GM19025 (cell line): Measurements from ENCODE around the gene IFT122.
"Not testable (repeated sequence)": the region's sequence is repeated elsewhere in the genome, so short reads cannot be mapped to it uniquely, and the experiment has no call there.

Source experiments
- ATAC-seq: cut with Tn5 transposase; IDR thresholded peaks from one replicate; pipeline ENCODE4 v1.9.1; 2021; ENCODE audit warnings: mild to moderate bottlenecking, low read depth, moderate library complexity; ENCODE audit not compliant: unreplicated experiment

IFT122 gene, protein sequence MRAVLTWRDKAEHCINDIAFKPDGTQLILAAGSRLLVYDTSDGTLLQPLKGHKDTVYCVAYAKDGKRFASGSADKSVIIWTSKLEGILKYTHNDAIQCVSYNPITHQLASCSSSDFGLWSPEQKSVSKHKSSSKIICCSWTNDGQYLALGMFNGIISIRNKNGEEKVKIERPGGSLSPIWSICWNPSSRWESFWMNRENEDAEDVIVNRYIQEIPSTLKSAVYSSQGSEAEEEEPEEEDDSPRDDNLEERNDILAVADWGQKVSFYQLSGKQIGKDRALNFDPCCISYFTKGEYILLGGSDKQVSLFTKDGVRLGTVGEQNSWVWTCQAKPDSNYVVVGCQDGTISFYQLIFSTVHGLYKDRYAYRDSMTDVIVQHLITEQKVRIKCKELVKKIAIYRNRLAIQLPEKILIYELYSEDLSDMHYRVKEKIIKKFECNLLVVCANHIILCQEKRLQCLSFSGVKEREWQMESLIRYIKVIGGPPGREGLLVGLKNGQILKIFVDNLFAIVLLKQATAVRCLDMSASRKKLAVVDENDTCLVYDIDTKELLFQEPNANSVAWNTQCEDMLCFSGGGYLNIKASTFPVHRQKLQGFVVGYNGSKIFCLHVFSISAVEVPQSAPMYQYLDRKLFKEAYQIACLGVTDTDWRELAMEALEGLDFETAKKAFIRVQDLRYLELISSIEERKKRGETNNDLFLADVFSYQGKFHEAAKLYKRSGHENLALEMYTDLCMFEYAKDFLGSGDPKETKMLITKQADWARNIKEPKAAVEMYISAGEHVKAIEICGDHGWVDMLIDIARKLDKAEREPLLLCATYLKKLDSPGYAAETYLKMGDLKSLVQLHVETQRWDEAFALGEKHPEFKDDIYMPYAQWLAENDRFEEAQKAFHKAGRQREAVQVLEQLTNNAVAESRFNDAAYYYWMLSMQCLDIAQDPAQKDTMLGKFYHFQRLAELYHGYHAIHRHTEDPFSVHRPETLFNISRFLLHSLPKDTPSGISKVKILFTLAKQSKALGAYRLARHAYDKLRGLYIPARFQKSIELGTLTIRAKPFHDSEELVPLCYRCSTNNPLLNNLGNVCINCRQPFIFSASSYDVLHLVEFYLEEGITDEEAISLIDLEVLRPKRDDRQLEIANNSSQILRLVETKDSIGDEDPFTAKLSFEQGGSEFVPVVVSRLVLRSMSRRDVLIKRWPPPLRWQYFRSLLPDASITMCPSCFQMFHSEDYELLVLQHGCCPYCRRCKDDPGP

DNA sequence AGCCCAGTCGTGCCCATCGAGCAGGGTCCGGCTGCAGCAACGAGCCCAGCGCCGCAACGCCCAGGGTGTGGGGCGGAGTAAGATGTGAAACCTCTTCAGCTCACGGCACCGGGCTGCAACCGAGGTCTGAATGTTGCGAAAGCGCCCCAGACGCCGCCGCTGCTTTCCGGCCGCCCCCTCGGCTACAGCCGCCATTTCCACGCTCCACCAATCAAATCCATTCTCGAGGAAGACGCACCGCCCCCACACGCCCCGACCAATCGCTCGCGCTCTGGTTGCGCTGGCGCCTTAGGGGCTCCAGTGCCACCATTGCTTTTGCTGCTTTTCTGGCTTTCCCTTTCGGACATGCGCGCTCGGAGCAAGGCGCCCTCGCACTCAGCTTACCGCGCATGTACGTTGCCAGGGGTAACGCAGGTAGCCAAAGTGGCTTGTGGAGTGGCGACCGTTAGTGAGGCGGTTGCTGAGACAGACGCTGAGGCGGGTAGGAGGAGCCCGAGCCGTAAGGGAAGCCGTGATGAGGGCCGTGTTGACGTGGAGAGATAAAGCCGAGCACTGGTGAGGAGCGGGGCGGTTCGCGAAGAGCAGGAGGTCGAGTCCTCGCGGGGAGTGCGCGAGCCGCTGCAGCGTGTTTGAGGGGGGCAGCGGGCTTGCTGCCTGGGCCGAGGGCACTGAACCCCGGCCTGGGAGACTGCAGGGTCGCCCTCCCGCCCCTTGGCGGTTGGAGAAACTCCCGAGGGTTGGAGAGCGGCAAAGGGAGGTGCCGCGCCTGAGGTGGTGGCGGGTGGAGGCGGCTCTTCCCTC is at the start of gene IFT122, which contains the start of gene MBD4:
IFT122 (plus strand) TSS at position 408 of the 801 bp plus-strand sequence; CDS start at position 515, 107 bp downstream.
MBD4 (minus strand) TSS at position 132 of the 801 bp plus-strand sequence; CDS start at position 17, 115 bp downstream.
- peak; percentile 85 for ATAC-seq

DNA sequence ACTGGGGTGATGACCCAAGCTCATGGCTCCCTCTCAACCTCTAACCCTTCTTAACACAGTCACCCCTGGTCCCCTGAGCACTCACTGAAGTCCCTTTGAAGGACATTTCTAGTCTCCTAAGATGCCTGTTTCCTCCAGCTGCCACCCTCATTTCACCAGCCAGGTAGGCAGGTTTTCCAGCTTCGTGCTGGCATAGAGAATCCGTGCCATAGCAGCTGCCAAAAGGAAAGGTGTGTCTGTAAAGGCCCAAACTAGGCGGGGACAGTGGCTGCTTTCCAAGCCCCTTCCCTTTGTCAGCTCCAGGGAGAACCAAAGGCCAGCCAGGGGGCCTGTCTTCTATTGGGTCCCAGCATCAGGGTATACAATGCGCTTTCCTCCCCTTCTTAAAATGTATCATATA is 48.4 kb upstream of the IFT122 start:
- not testable (repeated sequence) for ATAC-seq

DNA sequence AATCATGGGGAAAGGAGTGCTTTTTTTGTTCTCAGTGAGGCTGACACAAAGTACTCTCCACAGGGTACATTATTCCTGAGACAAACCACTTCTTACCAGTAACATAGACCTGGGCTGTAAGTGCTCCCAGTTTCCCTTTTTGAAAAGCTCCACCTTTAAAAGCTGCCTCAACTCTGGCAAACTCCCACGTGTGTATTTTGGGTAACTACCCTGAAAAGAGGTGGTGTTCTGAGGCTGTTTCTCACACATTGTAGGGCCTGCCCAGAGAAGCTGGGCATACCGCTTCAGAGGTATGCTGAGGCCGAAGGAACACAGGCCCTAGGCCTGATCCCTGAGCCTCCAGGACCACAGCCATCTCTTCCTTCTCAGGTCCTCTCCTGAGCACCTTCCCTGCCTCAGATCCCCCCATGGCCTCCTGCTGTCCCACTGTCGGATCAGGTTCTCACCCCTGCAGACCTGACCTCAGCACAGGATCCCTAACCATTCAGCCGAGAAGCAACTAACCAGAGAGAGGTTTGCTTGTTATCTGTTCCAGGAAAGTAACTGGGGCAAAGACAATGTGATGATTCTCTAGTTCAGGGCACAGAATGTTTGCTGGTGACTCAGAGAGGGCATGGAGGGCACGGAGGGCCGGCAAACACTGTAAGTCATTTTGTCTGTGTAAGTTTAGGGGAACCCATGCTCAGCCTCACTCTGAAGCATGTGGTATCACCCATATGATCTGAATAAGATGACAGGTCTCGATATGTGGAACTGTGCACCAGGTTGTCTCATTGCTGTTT is 47.7 kb upstream of the IFT122 start:
- ATAC-seq, result not testable (repeated sequence)

GRCh38 chr3:129393271-129393670 is 46.8 kb upstream of the IFT122 start:
- no peak for ATAC-seq

DNA sequence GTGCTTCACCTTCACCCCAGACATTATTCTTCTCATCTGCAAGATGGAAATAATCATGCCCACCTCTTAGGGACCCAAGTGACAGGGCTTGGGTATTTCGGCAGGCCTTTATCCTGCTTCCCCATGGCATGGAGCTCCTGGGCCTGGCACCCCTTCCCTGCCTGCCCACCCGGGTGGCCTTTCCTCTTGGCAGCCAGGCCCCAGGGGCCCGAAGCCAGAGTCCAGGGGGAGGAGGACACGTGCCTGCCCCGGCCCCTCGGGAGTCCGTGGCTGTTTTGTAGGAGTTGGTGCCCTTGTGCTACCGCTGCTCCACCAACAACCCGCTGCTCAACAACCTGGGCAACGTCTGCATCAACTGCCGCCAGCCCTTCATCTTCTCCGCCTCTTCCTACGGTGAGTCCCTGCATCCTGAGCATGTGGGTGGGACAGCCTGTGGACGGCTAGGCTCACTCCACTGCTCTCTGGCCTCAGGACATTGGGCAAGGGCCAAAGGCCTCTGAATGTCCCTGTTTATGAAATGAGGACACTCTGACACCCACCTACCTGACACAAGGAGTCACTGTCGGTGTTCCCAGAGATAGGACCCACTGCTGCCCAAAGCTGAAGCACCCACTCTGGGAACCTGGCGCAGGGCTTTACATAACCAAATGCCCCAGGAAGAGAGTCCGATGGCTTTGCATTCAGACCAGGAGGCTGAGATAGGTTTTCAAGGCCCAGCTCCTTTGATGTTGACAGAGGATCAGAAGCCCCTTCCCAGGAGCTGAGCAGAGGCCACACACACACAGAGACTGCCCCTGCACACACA is 46.1 kb upstream of the IFT122 start:
- not testable (repeated sequence) for ATAC-seq

DNA sequence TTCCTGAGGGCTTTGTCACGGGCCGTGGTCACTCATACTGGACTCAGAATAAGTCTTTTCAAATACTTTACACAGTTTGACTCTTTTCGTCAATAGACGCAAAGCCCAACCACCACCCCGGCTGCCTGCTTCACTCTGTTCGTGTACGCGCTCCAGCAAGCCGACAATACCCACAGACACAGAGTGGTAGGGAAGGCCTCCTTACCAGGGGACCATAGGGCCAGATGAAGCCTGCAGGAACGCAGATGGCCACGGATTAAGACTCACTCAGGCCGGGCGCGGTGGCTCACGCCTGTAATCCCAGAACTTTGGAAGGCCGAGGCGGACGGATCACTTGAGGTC is 41.2 kb upstream of the IFT122 start:
- no peak for ATAC-seq

DNA sequence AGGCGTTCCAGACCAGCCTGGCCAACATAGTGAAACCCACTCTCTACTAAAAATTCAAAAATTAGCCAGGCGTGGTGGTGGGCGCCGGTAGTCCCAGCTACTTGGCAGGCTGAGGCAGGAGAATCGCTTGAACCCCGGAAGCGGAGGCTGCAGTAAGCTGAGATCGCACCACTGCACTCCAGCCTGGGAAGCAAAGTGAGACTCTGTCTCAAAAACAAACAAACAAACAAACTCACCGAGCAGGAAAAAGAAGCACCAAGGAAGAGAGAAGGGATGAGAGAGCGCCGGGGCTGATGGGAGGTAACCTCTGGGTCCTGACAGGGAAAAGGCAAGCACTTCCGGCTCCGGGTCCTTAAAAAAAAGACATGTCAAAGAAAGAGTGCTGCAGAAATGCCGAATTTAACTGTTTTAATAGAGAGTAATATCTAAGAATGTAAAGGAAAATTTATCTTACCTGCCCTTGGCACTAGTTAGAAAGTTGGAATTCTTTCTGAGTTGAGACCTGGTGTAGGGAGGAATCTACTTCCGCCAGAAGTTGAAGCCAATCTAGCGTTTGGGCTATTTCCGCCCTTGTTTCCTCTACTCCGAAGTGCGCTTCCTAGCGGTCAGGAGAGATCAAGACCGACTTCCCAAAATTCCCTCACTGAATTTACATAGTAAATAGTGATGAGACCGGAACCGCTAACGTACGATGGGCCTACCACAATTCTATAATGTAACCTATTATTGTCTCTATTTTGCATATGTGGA is 40.7 kb upstream of the IFT122 start:
- ATAC-seq, result peak; percentile 73

DNA sequence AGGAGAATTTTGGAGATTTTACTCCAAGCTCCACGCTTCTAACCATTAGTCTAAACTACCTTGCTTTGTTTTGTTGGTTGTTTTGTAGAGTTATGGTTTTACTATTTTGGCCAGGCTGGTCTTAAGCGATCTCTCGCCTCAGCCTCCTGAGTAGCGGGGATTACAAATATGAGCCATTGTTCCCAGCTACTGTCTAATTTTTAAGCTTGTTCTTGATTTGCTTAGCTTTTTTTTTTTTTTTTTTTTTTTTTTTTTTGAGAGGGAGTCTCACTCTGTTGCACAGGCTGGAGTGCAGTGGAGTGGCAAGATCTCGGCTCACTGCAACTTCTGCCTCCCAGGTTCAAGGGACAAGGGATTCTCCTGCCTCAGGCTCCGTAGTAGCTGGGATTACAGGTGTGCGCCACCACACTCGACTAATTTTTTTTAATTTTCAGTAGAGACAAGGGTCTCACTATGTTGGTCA is 40.1 kb upstream of the IFT122 start:
- ATAC-seq, result no peak

- no peak for ATAC-seq
Measured at GRCh38 chr3:129402210-129402609, 37.8 kb upstream of the IFT122 start.

DNA sequence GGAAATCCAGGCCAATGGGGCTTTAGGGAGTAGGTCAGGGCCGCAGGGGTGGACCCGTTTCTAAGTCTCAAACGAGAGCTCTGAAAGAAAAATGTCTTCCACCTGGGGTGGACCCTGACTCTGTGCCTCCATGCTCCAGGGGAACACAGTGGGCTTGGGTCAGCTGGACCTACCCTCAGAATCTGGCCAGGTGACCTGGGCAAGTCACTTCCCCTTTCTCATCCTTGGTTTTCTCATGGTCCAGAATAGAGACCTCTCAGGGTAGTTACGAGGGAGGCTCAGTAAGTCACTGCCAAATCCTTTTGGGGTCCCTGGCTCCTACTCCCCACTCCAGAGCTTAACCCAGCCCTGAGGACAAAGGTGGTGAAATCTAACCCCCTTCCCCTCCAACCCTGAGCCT is 37.4 kb upstream of the IFT122 start:
- no peak for ATAC-seq

GRCh38 chr3:129403450-129403849 is 36.6 kb upstream of the IFT122 start:
- ATAC-seq, result no peak

DNA sequence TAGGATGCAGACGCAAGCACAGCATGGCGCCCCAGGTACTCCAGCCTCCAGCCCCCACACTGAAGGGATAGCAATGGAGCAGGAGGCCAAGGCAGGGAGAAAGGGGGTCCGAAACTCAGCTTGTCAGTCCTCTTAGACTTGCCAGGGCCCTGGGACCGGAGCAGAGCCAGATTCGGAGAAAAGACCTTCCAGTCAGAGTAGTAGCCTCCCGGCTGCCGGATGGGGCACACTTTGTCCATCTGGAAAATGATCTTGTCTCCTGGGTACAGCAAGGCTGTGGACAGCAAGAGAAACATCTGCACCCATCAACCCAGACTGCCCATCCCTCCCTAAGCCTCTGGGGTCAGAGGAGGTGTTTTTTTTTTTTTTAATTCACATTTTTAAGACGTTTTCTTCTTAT is 35.9 kb upstream of the IFT122 start:
- no peak for ATAC-seq

- no peak for ATAC-seq
Measured at GRCh38 chr3:129404610-129405009, 35.4 kb upstream of the IFT122 start.

- ATAC-seq, result no peak
Measured at GRCh38 chr3:129409541-129409940, 30.5 kb upstream of the IFT122 start.

GRCh38 chr3:129410971-129411370 is 29.1 kb upstream of the IFT122 start:
- no peak for ATAC-seq

DNA sequence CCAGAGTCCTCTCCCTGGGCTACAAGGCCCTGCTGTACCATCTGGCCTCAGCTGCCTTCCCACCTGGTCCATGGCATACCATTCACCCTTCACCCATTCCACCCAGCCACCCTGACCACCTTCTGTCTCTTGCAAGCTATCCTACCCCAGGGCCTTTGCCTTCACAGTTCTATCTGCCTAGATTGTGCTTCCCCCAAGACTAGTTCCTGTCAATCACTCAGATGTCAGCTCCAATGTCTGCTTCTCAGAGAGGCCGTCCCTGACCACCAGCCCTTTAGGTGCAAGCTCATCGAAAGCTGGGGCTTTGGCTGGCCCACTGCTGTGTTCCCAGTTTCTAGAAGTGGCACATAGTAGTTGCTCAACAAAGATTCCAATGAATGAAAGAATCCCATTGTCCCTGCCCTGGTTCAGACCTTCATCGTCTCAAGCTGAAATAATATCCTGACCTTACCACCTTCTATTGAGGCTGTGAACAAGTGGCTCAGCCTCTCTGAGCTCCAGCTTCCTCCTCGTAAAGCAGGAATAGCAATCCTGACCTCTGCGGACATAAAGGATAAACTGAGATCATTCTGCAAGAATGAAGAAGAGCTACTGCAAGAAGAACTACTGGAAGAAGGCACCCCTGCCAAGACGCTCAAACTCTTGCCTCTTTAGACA is 27.4 kb upstream of the IFT122 start:
- ATAC-seq, result no peak

DNA sequence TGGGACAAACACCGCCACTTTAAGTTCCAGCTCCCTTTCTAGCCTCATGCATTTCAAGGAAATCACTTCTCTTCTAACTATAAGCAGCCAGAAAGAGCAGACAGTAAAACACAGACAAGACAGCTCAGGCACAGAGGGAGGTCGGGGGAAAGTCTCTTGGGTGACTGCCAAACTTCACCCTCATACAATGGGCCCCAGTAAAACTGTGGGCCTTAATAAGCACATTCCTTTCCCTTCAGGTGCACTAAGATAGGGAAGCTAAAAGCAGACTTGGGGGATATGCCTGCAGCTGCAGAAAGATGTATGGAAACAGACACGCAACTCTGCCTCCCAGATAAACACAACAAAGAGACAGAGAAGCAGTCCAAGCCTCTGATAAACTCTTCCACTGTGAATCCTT is 26.8 kb upstream of the IFT122 start:
- ATAC-seq, result not testable (repeated sequence)
